Endodermal cell (in vitro differentiated cells): ENCODE results near the gene SMC1B. TPM values are rescaled to one million over a fixed set of nuclear protein-coding genes. Genes with fewer than 3 reads are reported as not detected.

ENCODE experiments used
- DNase-seq: peaks from one replicate; pipeline ENCODE4 v3.0.0-alpha.2; 2017
- H3K27ac ChIP-seq: 2 replicates; pipeline ENCODE4 v1.5.1; 2013; ENCODE audit warnings: mild to moderate bottlenecking, low read depth, low read length, moderate library complexity
- H3K27me3 ChIP-seq: 2 replicates; pipeline ENCODE4 v1.6.1; 2013; ENCODE audit warnings: mild to moderate bottlenecking, low read length, moderate library complexity; ENCODE audit not compliant: insufficient read depth, control insufficient read depth, poor library complexity, severe bottlenecking
- H3K36me3 ChIP-seq: 2 replicates; pipeline ENCODE4 v1.7.0; 2013; ENCODE audit warnings: mild to moderate bottlenecking, low read length, moderate library complexity; ENCODE audit not compliant: control insufficient read depth, insufficient read depth
- H3K4me1 ChIP-seq: one replicate; pipeline ENCODE4 v1.7.0; 2013; ENCODE audit warnings: low read length; ENCODE audit not compliant: control insufficient read depth, insufficient read depth
- H3K4me3 ChIP-seq: 2 replicates; pipeline ENCODE4 v1.5.1; 2013; ENCODE audit warnings: mild to moderate bottlenecking, low read length, moderate library complexity
- H3K9ac ChIP-seq: 2 replicates; pipeline ENCODE4 v1.6.1; 2013; ENCODE audit warnings: mild to moderate bottlenecking, low read length, moderate library complexity; ENCODE audit not compliant: poor library complexity, severe bottlenecking; ENCODE audit errors: extremely low read depth
- H3K9me3 ChIP-seq: 2 replicates; pipeline ENCODE4 v1.6.1; 2013; ENCODE audit warnings: mild to moderate bottlenecking, low read length, moderate library complexity; ENCODE audit not compliant: control insufficient read depth
- H3K27ac Mint-ChIP-seq: 2 replicates; pipeline ENCODE4 v1.8.0; 2020; ENCODE audit warnings: mixed read lengths
- H3K27me3 Mint-ChIP-seq: 2 replicates; pipeline ENCODE4 v1.8.0; 2021; ENCODE audit warnings: mild to moderate bottlenecking, mixed read lengths; ENCODE audit not compliant: insufficient read depth
- H3K36me3 Mint-ChIP-seq: 2 replicates; pipeline ENCODE4 v1.8.0; 2020; ENCODE audit warnings: low read depth, mixed read lengths
- H3K4me1 Mint-ChIP-seq: 2 replicates; pipeline ENCODE4 v1.8.0; 2020; ENCODE audit warnings: mixed read lengths
- H3K4me3 Mint-ChIP-seq: 2 replicates; pipeline ENCODE4 v1.8.0; 2020; ENCODE audit warnings: mild to moderate bottlenecking, moderate library complexity, mixed read lengths
- H3K9me3 Mint-ChIP-seq: 2 replicates; pipeline ENCODE4 v1.8.0; 2020; ENCODE audit warnings: mild to moderate bottlenecking, mixed read lengths
- CTCF ChIP-seq: fragments of 200-600 bp; sonication (generic); conservative IDR thresholded peaks from 2 replicates; pipeline ENCODE4 v1.5.0; 2021; ENCODE audit warnings: antibody characterized with exemption, mild to moderate bottlenecking
- WGBS, 2 experiments: methylation state at CpG; one replicate each; pipeline versions ENCODE4 v1.1.5 to v1.1.7; 2013; ENCODE audit warnings: missing lambda C conversion rate in 2 of 2, mixed read lengths in 1 of 2; ENCODE audit not compliant: insufficient coverage in 1 of 2, insufficient read length in 1 of 2; 5-methylcytosine and 5-hydroxymethylcytosine counted together
- total RNA-seq, 2 donors: library from RNA; stranded (reverse); fragmentation: NEBNext Ultra II Directional in 1 of 2; extraction: Animal tissue kit (Norgen Biotek cat#: 25700) in 1 of 2; gene quantifications; 2 replicates in 1 of 2; 3 replicates in 1 of 2; pipeline ENCODE4 v1.2.1, GENCODE V29; 2021

Gene SMC1B
- total RNA-seq, 2 donors from 2014 or later, result 0.11 TPM; not detected in 1

- H3K36me3 ChIP-seq, result no peaks in the 10 kb centered on the region
- WGBS, 2 experiments, result 92 to 93% methylated on average over 8 of the region's 8 CpGs
- H3K27me3 ChIP-seq, result no peaks in the 10 kb centered on the region
- TF ChIP-seq CTCF, result no peak
- DNase-seq, result no peak
- H3K9ac ChIP-seq, result no peak overlapping the region
- no peaks in the 10 kb centered on the region for H3K36me3 Mint-ChIP-seq
- no peak overlapping the region for H3K27ac ChIP-seq
- H3K4me3 ChIP-seq, result no peak overlapping the region
- H3K4me1 ChIP-seq, result no peaks in the 10 kb centered on the region
- H3K4me3 Mint-ChIP-seq, result no peak overlapping the region
- no peak overlapping the region for H3K27ac Mint-ChIP-seq
- no peaks in the 10 kb centered on the region for H3K4me1 Mint-ChIP-seq
- no peaks in the 10 kb centered on the region for H3K27me3 Mint-ChIP-seq
- no peaks in the 10 kb centered on the region for H3K9me3 Mint-ChIP-seq
- no peaks in the 10 kb centered on the region for H3K9me3 ChIP-seq
These were observed 43.4 kb upstream of the SMC1B start for GRCh38 chr22:45456811-45457210.

GRCh38 chr22:45455621-45456020 is 42.2 kb upstream of the SMC1B start:
- Mint-ChIP-seq H3K9me3 (no peaks in the 10 kb centered on the region), H3K4me1 (no peaks in the 10 kb centered on the region), H3K4me3 (no peak overlapping the region), H3K27me3 (no peaks in the 10 kb centered on the region), H3K36me3 (no peaks in the 10 kb centered on the region), H3K27ac (no peak overlapping the region)
- H3K9ac ChIP-seq, result no peak overlapping the region
- H3K36me3 ChIP-seq, result no peaks in the 10 kb centered on the region
- H3K27ac ChIP-seq, result no peak overlapping the region
- no peak for TF ChIP-seq CTCF
- H3K9me3 ChIP-seq, result no peaks in the 10 kb centered on the region
- H3K4me1 ChIP-seq, result no peaks in the 10 kb centered on the region
- 96 to 100% methylated on average over 1 to 4 of the region's 4 CpGs for WGBS, 2 experiments
- no peak for DNase-seq
- H3K27me3 ChIP-seq, result no peaks in the 10 kb centered on the region
- H3K4me3 ChIP-seq, result no peak overlapping the region

- H3K9me3 ChIP-seq, result no peaks in the 10 kb centered on the region
- no peak overlapping the region for H3K4me3 ChIP-seq
- no peaks in the 10 kb centered on the region for H3K9me3 Mint-ChIP-seq
- H3K27ac Mint-ChIP-seq, result no peak overlapping the region
- H3K4me1 ChIP-seq, result no peaks in the 10 kb centered on the region
- H3K27me3 ChIP-seq, result no peaks in the 10 kb centered on the region
- H3K27ac ChIP-seq, result no peak overlapping the region
- H3K4me1 Mint-ChIP-seq, result no peaks in the 10 kb centered on the region
- no peaks in the 10 kb centered on the region for H3K36me3 Mint-ChIP-seq
- no peak overlapping the region for H3K9ac ChIP-seq
- 91 to 92% methylated on average over 14 of the region's 14 CpGs for WGBS, 2 experiments
- no peak for DNase-seq
- H3K4me3 Mint-ChIP-seq, result no peak overlapping the region
- no peaks in the 10 kb centered on the region for H3K36me3 ChIP-seq
- no peaks in the 10 kb centered on the region for H3K27me3 Mint-ChIP-seq
- no peak for TF ChIP-seq CTCF
These were observed 41.8 kb upstream of the SMC1B start for GRCh38 chr22:45455212-45455611.
